Measurements from ENCODE around the gene AOC1. TPM values are rescaled to one million over a fixed set of nuclear protein-coding genes. Genes with fewer than 3 reads are reported as not detected.

The AOC1 gene
- total RNA-seq, 1 donor from 2014 or later, result 0.16 TPM

GRCh38 chr7:150845421-150845861, 6.9 kb upstream of the AOC1 start:
- no peaks in the 10 kb centered on the region for H3K4me1 Mint-ChIP-seq (ENCODE audit: low read depth)
- H3K4me3 Mint-ChIP-seq (ENCODE audit: low read depth), result no peak overlapping the region
- H3K9me3 Mint-ChIP-seq, result no peaks in the 10 kb centered on the region
- no peak for DNase-seq (ENCODE audit: low spot score)
- H3K36me3 Mint-ChIP-seq (ENCODE audit: low read depth), result no peaks in the 10 kb centered on the region
- H3K27me3 Mint-ChIP-seq (ENCODE audit: low read depth), result peaks cover 8% of the 10 kb centered on the region
- H3K27ac Mint-ChIP-seq, result no peak overlapping the region
- intact Hi-C loops (cut with micrococcal nuclease), result no loop called here

- peaks cover 15% of the 10 kb centered on the region for H3K27me3 Mint-ChIP-seq (ENCODE audit: low read depth)
- H3K27ac Mint-ChIP-seq, result no peak overlapping the region
- H3K36me3 Mint-ChIP-seq (ENCODE audit: low read depth), result no peaks in the 10 kb centered on the region
- H3K9me3 Mint-ChIP-seq, result no peaks in the 10 kb centered on the region
- no peak for DNase-seq (ENCODE audit: low spot score)
- intact Hi-C loops (cut with micrococcal nuclease), result no loop called here
- H3K4me1 Mint-ChIP-seq (ENCODE audit: low read depth), result no peaks in the 10 kb centered on the region
- no peak overlapping the region for H3K4me3 Mint-ChIP-seq (ENCODE audit: low read depth)
Measured at GRCh38 chr7:150846291-150847115, 5.8 kb upstream of the AOC1 start.

- Mint-ChIP-seq H3K27me3 (ENCODE audit: low read depth) (peaks cover 19% of the 10 kb centered on the region), H3K4me1 (ENCODE audit: low read depth) (no peaks in the 10 kb centered on the region), H3K27ac (no peak overlapping the region), H3K36me3 (ENCODE audit: low read depth) (no peaks in the 10 kb centered on the region), H3K9me3 (no peaks in the 10 kb centered on the region), H3K4me3 (ENCODE audit: low read depth) (no peak overlapping the region)
- intact Hi-C loops (cut with micrococcal nuclease), result no loop called here
- DNase-seq (ENCODE audit: low spot score), result no peak
Measured at GRCh38 chr7:150847536-150847935, 4.8 kb upstream of the AOC1 start.

- intact Hi-C loops (cut with micrococcal nuclease), result no loop called here
- H3K27ac Mint-ChIP-seq, result no peak overlapping the region
- DNase-seq (ENCODE audit: low spot score), result no peak
- peaks cover 23% of the 10 kb centered on the region for H3K27me3 Mint-ChIP-seq (ENCODE audit: low read depth)
- H3K9me3 Mint-ChIP-seq, result no peaks in the 10 kb centered on the region
- no peak overlapping the region for H3K4me3 Mint-ChIP-seq (ENCODE audit: low read depth)
- no peaks in the 10 kb centered on the region for H3K4me1 Mint-ChIP-seq (ENCODE audit: low read depth)
- H3K36me3 Mint-ChIP-seq (ENCODE audit: low read depth), result no peaks in the 10 kb centered on the region
Measured at GRCh38 chr7:150848111-150848510, 4.2 kb upstream of the AOC1 start.

- intact Hi-C loops (cut with micrococcal nuclease), result no loop called here
- no peak for DNase-seq (ENCODE audit: low spot score)
- Mint-ChIP-seq H3K27me3 (ENCODE audit: low read depth) (peaks cover 24% of the 10 kb centered on the region), H3K9me3 (no peaks in the 10 kb centered on the region), H3K4me3 (ENCODE audit: low read depth) (no peak overlapping the region), H3K4me1 (ENCODE audit: low read depth) (no peaks in the 10 kb centered on the region), H3K36me3 (ENCODE audit: low read depth) (no peaks in the 10 kb centered on the region), H3K27ac (no peak overlapping the region)
Measured at GRCh38 chr7:150848561-150849115, 3.7 kb upstream of the AOC1 start.

- H3K27me3 Mint-ChIP-seq (ENCODE audit: low read depth), result peaks cover 20% of the 10 kb centered on the region
- DNase-seq (ENCODE audit: low spot score), result no peak
- H3K4me1 Mint-ChIP-seq (ENCODE audit: low read depth), result no peaks in the 10 kb centered on the region
Measured at GRCh38 chr7:150849204-150849775, 3.0 kb upstream of the AOC1 start.

GRCh38 chr7:150850273-150850672, 2.0 kb upstream of the AOC1 start:
- DNase-seq (ENCODE audit: low spot score), result no peak
- H3K4me3 Mint-ChIP-seq (ENCODE audit: low read depth), result no peak overlapping the region
- peaks cover 19% of the 10 kb centered on the region for H3K27me3 Mint-ChIP-seq (ENCODE audit: low read depth)
- no peaks in the 10 kb centered on the region for H3K36me3 Mint-ChIP-seq (ENCODE audit: low read depth)
- intact Hi-C loops (cut with micrococcal nuclease), result no loop called here
- H3K27ac Mint-ChIP-seq, result no peak overlapping the region
- no peaks in the 10 kb centered on the region for H3K4me1 Mint-ChIP-seq (ENCODE audit: low read depth)
- H3K9me3 Mint-ChIP-seq, result no peaks in the 10 kb centered on the region

More at GRCh38 chr7:150849204-150849775, 3.0 kb upstream of the AOC1 start:
- Mint-ChIP-seq H3K9me3 (no peaks in the 10 kb centered on the region), H3K4me3 (ENCODE audit: low read depth) (no peak overlapping the region), H3K27ac (no peak overlapping the region), H3K36me3 (ENCODE audit: low read depth) (no peaks in the 10 kb centered on the region)
- intact Hi-C loops (cut with micrococcal nuclease), result no loop called here

- intact Hi-C loops (cut with micrococcal nuclease), result no loop called here
- Mint-ChIP-seq H3K9me3 (no peaks in the 10 kb centered on the region), H3K27me3 (ENCODE audit: low read depth) (peaks cover 16% of the 10 kb centered on the region), H3K4me3 (ENCODE audit: low read depth) (no peak overlapping the region), H3K27ac (no peak overlapping the region), H3K4me1 (ENCODE audit: low read depth) (no peaks in the 10 kb centered on the region), H3K36me3 (ENCODE audit: low read depth) (no peaks in the 10 kb centered on the region)
- no peak for DNase-seq (ENCODE audit: low spot score)
Measured at GRCh38 chr7:150851492-150852370, 586 bp upstream of the AOC1 start.

- intact Hi-C loops (cut with micrococcal nuclease), result no loop called here
- Mint-ChIP-seq H3K36me3 (ENCODE audit: low read depth) (no peaks in the 10 kb centered on the region), H3K27me3 (ENCODE audit: low read depth) (peaks cover 16% of the 10 kb centered on the region), H3K4me3 (ENCODE audit: low read depth) (no peak overlapping the region), H3K27ac (no peak overlapping the region), H3K4me1 (ENCODE audit: low read depth) (no peaks in the 10 kb centered on the region), H3K9me3 (no peaks in the 10 kb centered on the region)
- no peak for DNase-seq (ENCODE audit: low spot score)
Measured at GRCh38 chr7:150854066-150855000, 2.0 kb downstream of the AOC1 start.

- peaks cover 16% of the 10 kb centered on the region for H3K27me3 Mint-ChIP-seq (ENCODE audit: low read depth)
- no peaks in the 10 kb centered on the region for H3K9me3 Mint-ChIP-seq
- DNase-seq (ENCODE audit: low spot score), result no peak
- H3K27ac Mint-ChIP-seq, result no peak overlapping the region
- H3K4me1 Mint-ChIP-seq (ENCODE audit: low read depth), result no peaks in the 10 kb centered on the region
- H3K4me3 Mint-ChIP-seq (ENCODE audit: low read depth), result no peak overlapping the region
- intact Hi-C loops (cut with micrococcal nuclease), result no loop called here
- H3K36me3 Mint-ChIP-seq (ENCODE audit: low read depth), result no peaks in the 10 kb centered on the region
Measured at GRCh38 chr7:150855046-150855445, 2.7 kb downstream of the AOC1 start.

GRCh38 chr7:150855476-150856302, 3.4 kb downstream of the AOC1 start:
- H3K27ac Mint-ChIP-seq, result no peak overlapping the region
- no peaks in the 10 kb centered on the region for H3K4me1 Mint-ChIP-seq (ENCODE audit: low read depth)
- H3K36me3 Mint-ChIP-seq (ENCODE audit: low read depth), result no peaks in the 10 kb centered on the region
- H3K27me3 Mint-ChIP-seq (ENCODE audit: low read depth), result peaks cover 14% of the 10 kb centered on the region
- intact Hi-C loops (cut with micrococcal nuclease), result no loop called here
- no peak overlapping the region for H3K4me3 Mint-ChIP-seq (ENCODE audit: low read depth)
- DNase-seq (ENCODE audit: low spot score), result no peak
- no peaks in the 10 kb centered on the region for H3K9me3 Mint-ChIP-seq

Measured in activated T-helper 2 cell treated with anti-CD3 and anti-CD28 coated beads, Interferon-gamma antibody, Interleukin-2, Interleukin-4, amounts not matched to agents 10 μg/mL and 5 μg/mL and 100 μg/mL, durations not matched to agents 14 hours and 24 hours and 36 hours (primary cell).